Cardiac muscle cell (in vitro differentiated cells and primary cell): ENCODE results near the gene PLXNB1. TPM values are rescaled to one million over a fixed set of nuclear protein-coding genes. Genes with fewer than 3 reads are reported as not detected.
A peak's percentile ranks its signal among the peaks of the same experiment; 100 is the strongest.

ENCODE experiments used
- DNase-seq, 2 donors: peaks; one replicate each; pipeline versions ENCODE4 v3.0.0 to v3.0.0-alpha.2; 2010 to 2017; ENCODE audit warnings: low read depth in 1 of 2, low spot score in 1 of 2
- H3K27ac ChIP-seq: fragments of 200-600 bp; sonication (generic); 2 replicates; pipeline ENCODE4 v1.5.1; 2016
- H3K27me3 ChIP-seq: fragments of 200-600 bp; sonication (generic); 2 replicates; pipeline ENCODE4 v1.6.0; 2016; ENCODE audit warnings: control low read depth
- H3K36me3 ChIP-seq: fragments of 200-600 bp; sonication (generic); 2 replicates; pipeline ENCODE4 v1.5.1; 2016; ENCODE audit warnings: control low read depth
- H3K4me1 ChIP-seq: fragments of 200-600 bp; sonication (generic); 2 replicates; pipeline ENCODE4 v1.8.1; 2017; ENCODE audit warnings: low read depth, mild to moderate bottlenecking, mixed run types
- H3K4me3 ChIP-seq: fragments of 200-600 bp; sonication (generic); 2 replicates; pipeline ENCODE4 v1.5.1; 2016; ENCODE audit warnings: mild to moderate bottlenecking
- H3K9me3 ChIP-seq: fragments of 200-600 bp; sonication (generic); 2 replicates; pipeline ENCODE4 v1.5.1; 2017; ENCODE audit warnings: low read depth, mild to moderate bottlenecking, control low read depth
- CTCF ChIP-seq: IDR thresholded peaks from 2 replicates; pipeline ENCODE4 v1.5.1; 2012; ENCODE audit warnings: low read depth, mild to moderate bottlenecking, low read length
- polyA plus RNA-seq: library from polyadenylated mRNA; unstranded; fragments of >200 nt; fragmentation: Nextera tagmentation; extraction: Ambion mirVana; gene quantifications from 2 replicates; pipeline ENCODE4 v1.2.1, GENCODE V29; 2016
- total RNA-seq: library from RNA; depleted of rRNA; stranded (reverse); fragments of >200 nt; gene quantifications from 2 replicates; pipeline ENCODE4 v1.2.3, GENCODE V29; 2016

Gene PLXNB1
- total and polyA plus RNA-seq, 2 experiments from 2014 or later = 23.9 to 47.1 TPM

GRCh38 chr3:48370333-48370713, 59.6 kb downstream of the PLXNB1 start:
- H3K27ac ChIP-seq = no peak overlapping the region
- H3K4me3 ChIP-seq = no peak overlapping the region
- H3K36me3 ChIP-seq = no peaks in the 10 kb centered on the region
- no peaks in the 10 kb centered on the region for H3K9me3 ChIP-seq
- H3K27me3 ChIP-seq = no peaks in the 10 kb centered on the region
- peaks cover 28% of the 10 kb centered on the region for H3K4me1 ChIP-seq
- TF ChIP-seq CTCF = no peak
- no peak for DNase-seq

- Histone ChIP-seq H3K4me1 (peaks cover 28% of the 10 kb centered on the region), H3K4me3 (no peak overlapping the region), H3K27ac (no peak overlapping the region), H3K9me3 (no peaks in the 10 kb centered on the region), H3K36me3 (no peaks in the 10 kb centered on the region), H3K27me3 (no peaks in the 10 kb centered on the region)
- TF ChIP-seq CTCF = no peak
- DNase-seq = peak in 1 of 2 donors; percentile 9
Measured at GRCh38 chr3:48369693-48370332, 60.1 kb downstream of the PLXNB1 start.

GRCh38 chr3:48367201-48367600, 62.7 kb downstream of the PLXNB1 start:
- peak; percentile 12 to 40 for DNase-seq
- Histone ChIP-seq H3K27ac (no peak overlapping the region), H3K27me3 (no peaks in the 10 kb centered on the region), H3K9me3 (no peaks in the 10 kb centered on the region), H3K4me1 (peaks cover 10% of the 10 kb centered on the region), H3K4me3 (no peak overlapping the region), H3K36me3 (no peaks in the 10 kb centered on the region)
- TF ChIP-seq CTCF = no peak

GRCh38 chr3:48364840-48365239, 65.0 kb downstream of the PLXNB1 start:
- H3K4me3 ChIP-seq = no peak overlapping the region
- no peaks in the 10 kb centered on the region for H3K4me1 ChIP-seq
- H3K9me3 ChIP-seq = no peaks in the 10 kb centered on the region
- no peaks in the 10 kb centered on the region for H3K27me3 ChIP-seq
- H3K36me3 ChIP-seq = no peaks in the 10 kb centered on the region
- no peak overlapping the region for H3K27ac ChIP-seq
- no peak for TF ChIP-seq CTCF
- no peak for DNase-seq

- Histone ChIP-seq H3K36me3 (no peaks in the 10 kb centered on the region), H3K9me3 (no peaks in the 10 kb centered on the region), H3K27me3 (no peaks in the 10 kb centered on the region), H3K4me1 (no peaks in the 10 kb centered on the region), H3K4me3 (no peak overlapping the region), H3K27ac (no peak overlapping the region)
- no peak for DNase-seq
- no peak for TF ChIP-seq CTCF
Measured at GRCh38 chr3:48361928-48362327, 68.0 kb downstream of the PLXNB1 start.
